LoVo (cell line): ENCODE data around the gene TOX2.

Experiments
- DNase-seq: peaks from one replicate; pipeline ENCODE4 v3.0.0-alpha.2; 2016; ENCODE audit warnings: low spot score

Gene TOX2

GRCh38 chr20:44001667-44002596 is 87.3 kb downstream of the TOX2 start:
- no peak for DNase-seq

- no peak for DNase-seq
Measured at GRCh38 chr20:44002861-44003260, 88.2 kb downstream of the TOX2 start.

- DNase-seq, result no peak
Measured at GRCh38 chr20:44003609-44004008, 89.0 kb downstream of the TOX2 start.

DNA sequence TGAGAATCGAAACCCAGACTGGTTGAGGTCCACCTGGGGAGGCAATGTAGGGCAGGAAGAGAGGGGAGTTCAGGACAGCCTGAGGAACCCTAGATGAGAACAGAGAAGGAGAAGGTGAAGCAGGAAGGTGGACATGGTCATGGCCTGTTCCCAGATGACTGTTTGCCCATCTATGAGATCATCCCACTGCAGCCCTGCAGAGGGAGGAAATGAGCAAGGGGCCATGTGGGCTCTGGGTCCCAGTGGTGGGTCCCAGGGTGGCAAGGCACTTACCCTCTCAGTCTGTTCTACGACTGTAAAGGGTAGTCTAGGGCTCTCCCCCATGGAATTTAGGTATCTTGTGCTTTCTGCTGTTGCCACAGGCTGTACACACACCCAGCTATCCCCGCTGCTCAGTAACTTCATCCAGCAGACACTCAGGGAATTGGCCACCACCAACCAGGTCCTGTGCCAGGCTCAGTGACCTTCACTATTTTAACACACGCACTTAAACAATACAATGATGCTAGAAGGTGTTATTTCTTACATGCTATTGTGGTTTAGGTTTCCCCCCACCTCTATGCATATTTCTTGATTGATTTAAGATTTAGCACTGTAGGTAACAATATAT is 89.8 kb downstream of the TOX2 start:
- no peak for DNase-seq

DNA sequence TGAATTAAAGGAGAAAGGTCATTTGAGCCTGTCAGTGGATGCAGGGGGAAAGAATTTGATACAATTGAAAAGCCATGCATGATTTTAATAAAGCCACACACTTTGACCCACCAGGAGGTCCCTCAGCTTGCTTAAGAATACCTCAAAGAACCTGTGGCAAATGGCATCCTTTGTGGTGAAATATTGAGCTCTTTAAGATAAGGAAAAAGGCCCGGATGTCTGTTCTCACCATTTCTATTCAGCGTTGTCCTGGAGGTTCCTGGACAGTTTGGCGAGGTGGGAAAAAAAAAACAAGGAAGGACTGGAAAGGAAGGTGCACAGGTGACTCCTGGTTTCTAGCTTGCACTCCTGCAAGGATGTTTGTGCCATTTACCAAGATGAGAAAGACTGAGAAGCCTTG is 91.0 kb downstream of the TOX2 start:
- DNase-seq, result no peak

GRCh38 chr20:44006126-44006525 is 91.5 kb downstream of the TOX2 start:
- no peak for DNase-seq

DNA sequence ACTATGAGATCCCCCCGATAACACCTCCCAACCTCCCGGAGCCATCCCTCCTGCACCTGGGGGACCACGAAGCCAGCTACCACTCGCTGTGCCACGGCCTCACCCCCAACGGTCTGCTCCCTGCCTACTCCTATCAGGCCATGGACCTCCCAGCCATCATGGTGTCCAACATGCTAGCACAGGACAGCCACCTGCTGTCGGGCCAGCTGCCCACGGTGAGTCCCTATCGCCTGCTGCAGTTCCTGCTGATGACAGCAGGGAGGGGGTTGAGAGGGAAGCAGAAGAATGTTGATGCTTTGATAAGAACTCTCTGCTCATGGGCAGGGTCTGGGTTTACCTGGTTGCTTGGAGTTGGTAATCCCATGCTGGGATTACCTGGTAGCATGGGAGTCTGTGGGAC is 91.9 kb downstream of the TOX2 start:
- DNase-seq, result no peak

- peak; percentile 60 for DNase-seq
Measured at GRCh38 chr20:44008806-44009678, 94.4 kb downstream of the TOX2 start.

DNA sequence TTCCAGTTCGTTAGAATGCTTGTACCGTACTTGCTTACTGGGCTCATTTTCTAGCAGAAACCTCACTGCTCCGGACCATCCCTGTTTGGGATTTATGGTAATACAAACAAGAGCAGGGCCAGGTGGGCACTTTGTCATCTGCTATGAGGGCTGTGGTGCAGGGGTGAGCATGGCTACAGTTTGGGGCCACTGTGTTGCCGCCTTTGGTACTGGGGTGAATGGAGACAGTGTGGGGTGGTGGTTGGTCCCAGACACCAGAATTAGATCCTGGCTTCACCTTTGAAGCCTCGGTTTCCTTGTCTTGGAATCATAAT is 95.0 kb downstream of the TOX2 start:
- no peak for DNase-seq

DNA sequence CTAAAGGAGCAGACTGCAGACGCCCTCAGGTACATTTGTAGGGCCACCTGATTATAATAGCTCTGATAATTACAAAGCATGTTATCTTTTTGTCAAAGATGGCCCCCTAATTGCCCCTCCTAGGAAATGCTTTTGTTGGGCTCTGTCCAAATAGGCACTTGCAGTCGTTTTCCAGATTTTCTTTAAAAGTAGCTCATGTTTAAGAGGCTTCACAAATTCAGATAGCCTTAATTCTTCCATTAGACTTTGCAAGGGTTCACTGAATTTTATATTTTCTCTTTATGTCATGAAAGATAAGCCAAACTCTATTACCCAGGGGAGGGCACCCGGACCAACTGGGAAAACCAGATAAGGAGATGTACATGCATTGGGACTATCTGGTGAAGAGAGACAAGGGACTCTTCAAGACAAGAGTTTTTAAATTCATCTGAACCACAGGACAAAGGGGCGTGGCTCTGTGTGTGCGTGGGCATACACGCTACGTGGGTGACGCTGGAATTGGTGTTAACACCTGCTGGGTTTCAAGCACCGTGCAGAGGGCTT is 95.6 kb downstream of the TOX2 start:
- no peak for DNase-seq

DNA sequence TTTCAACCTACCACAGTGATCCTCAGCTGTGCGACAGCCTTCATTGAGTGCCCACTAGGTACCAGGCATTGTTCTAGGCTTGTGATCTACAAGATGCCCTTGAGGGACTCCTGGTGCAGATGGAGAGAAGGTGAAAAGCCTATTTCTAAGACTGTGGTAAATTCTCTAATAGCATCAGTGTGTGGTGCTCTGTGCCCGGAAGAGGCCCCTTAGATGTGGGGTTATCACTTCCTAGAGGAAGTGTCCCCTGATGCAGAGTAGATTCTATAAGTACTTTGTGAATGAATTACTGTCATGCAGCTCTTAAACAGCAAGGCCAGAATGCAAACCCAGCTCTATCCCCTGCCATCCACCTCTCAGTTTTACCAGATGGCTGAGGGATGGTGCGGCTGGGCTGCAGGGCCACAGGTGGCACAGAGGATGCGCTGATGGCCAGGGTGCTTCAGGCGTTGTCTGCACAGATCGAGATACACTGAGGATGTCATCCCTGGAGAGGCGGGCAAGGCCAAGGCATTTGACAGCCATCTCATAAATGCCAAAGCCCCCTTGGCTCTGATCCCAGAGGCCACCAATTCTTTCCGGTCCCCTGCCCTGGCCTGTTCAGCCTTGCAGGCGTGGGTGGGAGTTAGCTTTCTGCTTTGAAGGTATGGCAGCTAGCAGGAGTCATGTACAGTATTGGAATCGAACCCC is 96.7 kb downstream of the TOX2 start:
- no peak for DNase-seq

DNA sequence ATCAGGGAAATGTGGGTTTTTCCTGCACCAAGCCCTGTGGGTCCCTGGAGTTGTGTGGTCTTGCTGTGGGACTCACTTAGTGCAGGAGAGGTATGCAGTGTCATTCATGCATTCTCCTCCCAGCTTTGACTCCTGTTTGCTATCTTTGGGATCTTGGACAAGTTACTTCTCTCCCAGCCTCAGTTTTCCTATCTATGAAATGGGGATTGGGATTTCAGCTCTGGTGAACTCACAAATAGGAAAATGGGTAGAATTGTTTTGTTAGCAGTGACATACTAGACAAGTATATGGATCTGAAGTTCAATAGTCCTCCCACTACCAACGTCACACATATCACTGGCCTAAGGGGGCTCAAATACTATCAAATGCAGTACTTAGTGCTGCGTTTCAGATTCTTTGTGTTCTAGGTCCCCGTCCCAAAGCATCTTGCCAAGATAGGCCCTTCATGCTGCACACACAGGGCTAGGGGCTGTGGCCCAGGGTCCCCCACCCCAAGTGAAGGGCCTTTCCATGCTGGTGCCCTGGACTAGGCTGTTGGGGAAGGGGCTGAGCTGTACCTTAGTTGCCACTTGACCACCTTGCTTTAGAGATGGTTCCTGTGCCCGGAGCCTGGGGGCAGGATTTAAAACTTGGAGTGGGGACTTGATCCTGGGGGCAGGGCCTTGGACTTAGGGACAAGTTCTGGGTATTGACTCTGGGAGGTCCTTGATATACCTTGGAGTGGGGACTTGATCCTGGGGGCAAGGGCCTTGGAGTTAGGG is 98.0 kb downstream of the TOX2 start:
- no peak for DNase-seq

DNA sequence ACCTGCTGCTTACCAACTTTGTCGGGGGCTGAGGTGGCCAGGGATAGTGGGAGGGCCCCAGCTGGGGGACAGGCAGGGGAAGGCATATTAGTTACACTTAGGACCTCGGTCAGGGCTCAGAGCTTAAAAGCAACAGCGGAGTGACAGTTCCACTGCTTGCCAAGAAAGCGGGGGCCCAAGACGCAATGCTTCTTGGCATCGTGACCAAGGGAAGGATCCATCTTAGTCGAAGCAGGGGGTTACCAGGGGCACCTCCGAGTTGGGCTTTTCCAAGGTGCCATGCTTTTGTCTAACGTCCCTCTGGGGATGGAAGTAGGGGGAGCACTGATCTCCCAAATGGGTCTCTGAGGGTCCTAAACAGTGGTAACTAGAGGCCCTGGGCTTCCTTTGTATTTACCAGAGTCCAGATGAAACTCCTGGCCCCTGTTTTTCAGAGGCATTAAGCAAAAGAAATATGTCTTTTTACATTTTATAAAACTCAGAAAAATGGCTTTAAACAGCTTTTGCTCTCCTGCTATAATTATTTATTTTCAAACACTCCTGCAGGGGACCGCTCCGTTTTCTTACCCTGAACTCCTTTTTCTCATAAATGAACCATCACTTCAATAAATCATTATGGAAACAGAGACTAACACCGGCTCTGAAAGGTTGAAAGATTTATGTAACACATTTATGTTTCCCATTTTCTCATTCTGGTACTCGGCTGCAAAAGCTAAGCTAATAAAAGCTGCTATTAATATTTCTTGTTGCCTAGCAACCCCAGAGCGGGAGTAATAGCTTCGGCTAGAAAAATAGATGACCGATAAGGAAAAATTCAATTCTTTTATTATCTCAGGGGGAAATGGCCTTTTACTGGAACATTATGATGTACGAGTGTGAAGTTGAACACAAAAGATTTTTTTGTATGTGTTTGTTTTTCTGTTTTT is 100.4 kb downstream of the TOX2 start:
- no peak for DNase-seq

DNA sequence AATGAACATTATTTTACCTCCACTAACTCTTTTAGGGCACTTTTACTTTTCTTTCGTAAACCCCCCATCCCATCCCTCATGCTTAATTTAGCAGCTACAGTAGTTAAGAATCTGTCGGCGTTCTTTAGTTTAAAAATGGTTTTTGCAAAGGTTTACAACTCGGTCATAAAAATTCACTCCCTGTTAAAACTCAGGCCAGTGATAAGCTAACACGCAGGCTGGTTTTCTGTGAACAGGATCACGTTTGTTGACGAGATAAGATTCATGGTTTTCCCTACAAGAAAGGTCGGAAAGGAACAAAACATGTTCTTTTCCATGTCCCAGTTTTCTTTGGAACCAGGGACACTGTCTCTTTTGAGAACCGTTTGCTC is 101.1 kb downstream of the TOX2 start:
- no peak for DNase-seq

- DNase-seq, result no peak
Measured at GRCh38 chr20:44016525-44016924, 101.9 kb downstream of the TOX2 start.

- DNase-seq, result no peak
Measured at GRCh38 chr20:44017211-44017610, 102.6 kb downstream of the TOX2 start.

DNA sequence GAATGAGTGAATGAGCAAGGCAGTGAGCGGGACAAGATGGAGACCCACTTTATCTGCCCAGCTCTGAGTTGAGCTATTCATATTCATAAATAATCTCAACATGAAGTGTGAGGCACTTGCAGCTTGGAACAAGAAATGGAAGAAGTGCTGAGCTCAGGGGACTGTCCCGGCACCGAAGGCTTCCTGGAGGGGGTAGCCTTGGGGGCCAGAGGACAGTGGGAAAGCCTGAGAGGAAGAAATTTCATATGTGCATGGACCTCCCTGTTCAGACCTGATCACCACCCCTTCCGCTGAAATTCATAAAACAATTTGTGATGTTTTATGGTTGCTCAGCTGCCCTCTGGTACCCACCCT is 103.2 kb downstream of the TOX2 start:
- no peak for DNase-seq

- peak; percentile 93 for DNase-seq
Measured at GRCh38 chr20:44018259-44018941, 103.7 kb downstream of the TOX2 start.

DNA sequence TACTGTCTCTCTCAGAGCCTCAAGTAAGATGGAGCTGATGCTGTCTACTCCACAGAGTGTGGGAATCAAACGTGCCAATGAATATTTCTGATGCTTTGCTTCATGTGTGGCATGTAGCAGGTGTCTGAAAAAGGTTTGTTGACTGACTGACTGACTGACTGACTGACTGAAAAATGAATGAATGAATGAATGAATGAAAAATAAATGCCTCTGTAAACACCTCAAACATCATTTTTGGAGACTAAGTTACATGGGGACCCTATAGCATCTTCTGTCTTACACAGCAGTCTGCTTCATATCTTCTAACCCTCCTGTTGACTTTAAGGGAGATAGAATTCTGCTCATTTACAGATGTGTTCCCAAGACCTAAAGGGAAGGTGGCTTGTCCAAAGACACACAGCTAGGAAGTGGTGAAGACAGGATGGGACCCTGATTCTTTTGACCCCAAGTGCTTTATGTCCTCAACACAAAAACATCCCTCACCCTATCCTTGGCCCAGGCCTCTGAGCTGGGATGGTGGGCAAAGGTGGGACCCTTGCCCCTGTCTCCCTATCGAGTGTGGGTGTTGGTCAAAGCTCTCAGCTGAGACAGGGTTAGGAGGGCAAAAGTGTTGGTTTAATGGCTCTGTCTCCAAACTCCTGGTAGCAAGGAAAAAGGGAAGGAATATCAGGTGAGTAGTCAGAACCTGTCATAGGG is 104.4 kb downstream of the TOX2 start:
- DNase-seq, result no peak
